GM10248 (cell line): ENCODE results near the gene POLR3H.

Experiments used
- CTCF ChIA-PET: fragments of 300-600 bp; sonication (Branson Sonifier 250); formaldehyde crosslinking; extraction: SDS; loops from one replicate; lab custom pipeline; 2021; ENCODE audit warnings: antibody characterized with exemption; lab: Yijun Ruan, JAX
- POLR2A ChIA-PET: fragments of 350-650 bp; sonication (Branson Sonifier 250); formaldehyde crosslinking; extraction: SDS; loops from one replicate; lab custom pipeline; 2020; ENCODE audit warnings: antibody characterized with exemption; lab: Yijun Ruan, JAX
- DNase-seq: peaks from one replicate; pipeline ENCODE4 v3.0.0; 2012; ENCODE audit errors: extremely low spot score
- CTCF ChIP-seq: IDR thresholded peaks from 2 replicates; pipeline ENCODE4 v1.5.1; 2012; ENCODE audit warnings: mild to moderate bottlenecking, low read depth; ENCODE audit errors: extremely low read depth, missing control alignments, control extremely low read depth

The POLR3H gene

GRCh38 chr22:41551877-41552582, 7.8 kb upstream of the POLR3H start:
- TF ChIP-seq CTCF: no peak
- ChIA-PET POLR2A (interaction anchor here (0.5 kb wide), 1 partner anchor 29 kb away, joined by 4 read pairs; no protein-coding TSS in a partner anchor), CTCF (interaction anchor here (0.7 to 1.3 kb wide), 2 partner anchors 10 to 115 kb away, joined by 3 read pairs; no protein-coding TSS in a partner anchor)
- DNase-seq: no peak

- DNase-seq: no peak
- TF ChIP-seq CTCF: no peak
- POLR2A ChIA-PET: no interaction called here
- CTCF ChIA-PET: interaction anchor here (1.3 to 2.0 kb wide), 2 partner anchors 47 to 116 kb away, joined by 3 to 5 read pairs; no protein-coding TSS in a partner anchor
Observed at GRCh38 chr22:41550952-41551491, 6.8 kb upstream of the POLR3H start.

GRCh38 chr22:41548830-41549211, 4.6 kb upstream of the POLR3H start:
- DNase-seq: no peak
- POLR2A ChIA-PET: no interaction called here
- CTCF ChIA-PET: interaction anchor here (1.2 to 1.4 kb wide), 3 partner anchors 16 to 49 kb away, joined by 4 to 5 read pairs (median 4); no protein-coding TSS in a partner anchor
- no peak for TF ChIP-seq CTCF

GRCh38 chr22:41544671-41545476, 604 bp upstream of the POLR3H start:
- no peak for DNase-seq
- TF ChIP-seq CTCF: no peak
- CTCF ChIA-PET: interaction anchor here (1.1 to 2.4 kb wide), 5 partner anchors 13 to 141 kb away, joined by 3 to 12 read pairs (median 4); no protein-coding TSS in a partner anchor
- POLR2A ChIA-PET: no interaction called here

GRCh38 chr22:41542224-41542623, 2.0 kb downstream of the POLR3H start:
- no peak for DNase-seq
- ChIA-PET POLR2A (interaction anchor here (0.6 kb wide), 2 partner anchors 69 to 70 kb away, joined by 3 read pairs; no protein-coding TSS in a partner anchor), CTCF (interaction anchor here (1.2 to 2.9 kb wide), 5 partner anchors 10 to 57 kb away, joined by 3 to 18 read pairs (median 11); no protein-coding TSS in a partner anchor)
- no peak for TF ChIP-seq CTCF

- ChIA-PET CTCF (interaction anchor here (1.2 to 2.9 kb wide), 3 partner anchors 9 to 131 kb away, joined by 3 to 18 read pairs (median 12); no protein-coding TSS in a partner anchor), POLR2A (interaction anchor here (0.5 kb wide), 1 partner anchor 310 kb away, joined by 6 read pairs; no protein-coding TSS in a partner anchor)
- DNase-seq: no peak
- no peak for TF ChIP-seq CTCF
Observed at GRCh38 chr22:41541484-41541883, 2.8 kb downstream of the POLR3H start.
